SK-N-SH (cell line): ENCODE results near the gene PITPNM3.

Experiments
- CHD2 ChIP-seq: fragments of 150-350 bp; IDR thresholded peaks from 2 replicates; pipeline ENCODE4 v1.6.1; 2018; ENCODE audit warnings: low read length; ENCODE audit not compliant: partially characterized antibody
- CTCF ChIP-seq: fragments of 200-600 bp; sonication (generic); IDR thresholded peaks from 2 replicates; pipeline ENCODE4 v1.6.1; 2017; ENCODE audit warnings: antibody characterized with exemption, mild to moderate bottlenecking, moderate library complexity
- ELF1 ChIP-seq: IDR thresholded peaks from 2 replicates; pipeline ENCODE4 v1.4.0; 2012
- EP300 ChIP-seq, 2 experiments: IDR thresholded peaks; 2 replicates each; pipeline versions ENCODE4 v1.4.0 to v1.6.1; 2012; ENCODE audit warnings: borderline replicate concordance in 1 of 2, low read depth in 1 of 2, low read length in 1 of 2
- EZH2phosphoT487 ChIP-seq: fragments of 200-600 bp; sonication (generic); IDR thresholded peaks from 2 replicates; pipeline ENCODE4 v1.6.1; 2017; ENCODE audit warnings: low read depth, mixed run types, mild to moderate bottlenecking, antibody characterized with exemption, moderate library complexity, borderline replicate concordance
- FOXM1 ChIP-seq: IDR thresholded peaks from 2 replicates; pipeline ENCODE4 v1.4.0; 2012; ENCODE audit warnings: low read depth, mild to moderate bottlenecking
- MAX ChIP-seq: IDR thresholded peaks from 2 replicates; pipeline ENCODE4 v1.4.0; 2012; ENCODE audit warnings: low read depth
- MEF2A ChIP-seq: IDR thresholded peaks from 2 replicates; pipeline ENCODE4 v1.4.0; 2012; ENCODE audit warnings: low read depth, borderline replicate concordance
- MXI1 ChIP-seq: IDR thresholded peaks from 2 replicates; pipeline ENCODE4 v1.6.1; 2012; ENCODE audit warnings: mild to moderate bottlenecking, low read depth, low read length, improper control_type of control experiment
- RAD21 ChIP-seq: IDR thresholded peaks from 2 replicates; pipeline ENCODE4 v1.6.1; 2012; ENCODE audit warnings: mild to moderate bottlenecking, low read length
- REST ChIP-seq: IDR thresholded peaks from 2 replicates; pipeline ENCODE4 v1.6.1; 2012; ENCODE audit warnings: mild to moderate bottlenecking, low read depth, low read length, moderate library complexity
- TEAD4 ChIP-seq: IDR thresholded peaks from 2 replicates; pipeline ENCODE4 v1.4.0; 2012; ENCODE audit warnings: mild to moderate bottlenecking, borderline replicate concordance; ENCODE audit not compliant: insufficient read depth
- USF2 ChIP-seq: fragments of 150-350 bp; IDR thresholded peaks from 2 replicates; pipeline ENCODE4 v1.6.1; 2017; ENCODE audit warnings: antibody characterized with exemption, low read length, low read depth, borderline replicate concordance

GRCh38 chr17:6523330-6523729 is 33.0 kb downstream of the PITPNM3 start:
- no peak for TF ChIP-seq MXI1
- no peak for TF ChIP-seq CTCF
- TF ChIP-seq MAX, result no peak
- TF ChIP-seq USF2, result no peak
- TF ChIP-seq RAD21, result no peak
- TF ChIP-seq CHD2, result no peak
- TF ChIP-seq TEAD4, result no peak
- no peak for TF ChIP-seq EZH2phosphoT487
- TF ChIP-seq MEF2A, result no peak
- TF ChIP-seq EP300 (IDR thresholded peaks at IDR 0.05; ENCODE audit: borderline replicate concordance in 1 of 2, low read depth in 1 of 2, low read length in 1 of 2), result no peak
- no peak for TF ChIP-seq ELF1
- TF ChIP-seq FOXM1, result no peak
- no peak for TF ChIP-seq REST
